Activated naive CD4-positive, alpha-beta T cell (primary cell): ENCODE results near the gene INO80B.
"Not testable (repeated sequence)": the region's sequence is repeated elsewhere in the genome, so short reads cannot be mapped to it uniquely, and the experiment has no call there.

Source experiments
- DNase-seq, 4 experiments: peaks; one replicate each; lab custom pipeline; 2025; lab: John Stamatoyannopoulos, UW

Gene INO80B

DNA sequence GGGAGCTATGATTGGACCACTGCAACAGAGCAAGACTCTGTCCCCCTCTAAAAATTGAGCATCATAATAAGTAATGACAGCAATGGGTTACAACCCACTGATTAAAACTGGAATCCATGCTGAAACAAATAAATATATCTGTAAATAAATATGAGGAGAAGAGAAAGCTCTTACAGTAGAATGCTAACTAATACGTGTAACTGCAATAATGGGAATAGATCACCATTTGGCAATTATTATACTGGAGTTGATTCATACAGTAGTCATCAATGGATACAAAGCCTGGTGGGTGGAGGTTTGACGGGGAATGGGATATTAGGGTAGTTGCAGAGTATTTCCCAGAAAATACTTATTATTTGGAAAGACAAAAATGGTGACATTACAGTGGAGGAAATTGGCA, 6.1 kb upstream of the INO80B start:
- DNase-seq: no peak

DNA sequence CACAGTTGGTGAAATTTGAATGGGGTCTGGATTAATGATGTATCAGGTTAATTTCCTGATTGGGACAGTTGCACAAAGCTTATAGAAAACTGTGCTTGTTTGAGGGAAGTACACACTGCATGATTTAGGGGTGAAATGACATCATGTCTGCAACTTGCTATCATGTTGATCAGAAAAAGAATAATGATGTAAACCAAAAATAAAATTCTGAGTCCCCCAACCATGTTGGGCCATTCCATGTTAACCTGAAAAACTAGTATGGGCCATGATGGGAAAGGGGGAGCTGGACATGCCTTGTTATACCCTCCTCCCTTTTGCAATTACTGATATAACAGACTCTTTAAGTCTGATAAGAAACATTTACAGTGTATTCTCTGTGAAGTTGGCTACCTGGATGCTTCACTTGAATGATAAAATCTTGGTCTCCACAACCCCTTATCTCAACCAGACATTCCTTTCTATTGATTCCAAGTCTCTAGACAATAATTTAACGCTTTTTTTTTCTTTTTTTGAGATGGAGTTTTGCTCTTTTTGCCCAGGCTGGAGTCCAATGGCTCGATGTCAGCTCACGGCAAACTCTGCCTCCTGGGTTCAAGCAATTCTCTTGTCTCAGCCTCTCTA, 4.2 kb upstream of the INO80B start:
- DNase-seq: no peak

DNA sequence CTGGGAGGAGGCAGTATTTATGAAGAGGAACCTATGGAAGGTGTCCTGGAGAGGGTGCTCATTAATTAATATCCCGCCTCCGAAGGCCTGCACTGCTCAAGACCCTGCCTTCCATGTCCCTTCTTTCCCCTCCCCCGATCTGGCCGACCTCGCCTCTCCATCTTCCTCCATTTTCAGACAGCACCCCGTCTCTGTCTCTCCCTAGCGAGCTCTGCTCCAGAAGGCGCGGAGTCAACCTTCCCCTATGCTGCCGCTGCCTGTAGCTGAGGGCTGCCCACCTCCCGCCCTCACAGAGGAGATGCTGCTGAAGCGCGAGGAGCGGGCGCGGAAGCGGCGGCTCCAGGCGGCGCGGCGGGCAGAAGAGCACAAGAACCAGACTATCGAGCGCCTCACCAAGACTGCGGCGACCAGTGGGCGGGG, 2.3 kb downstream of the INO80B start:
- DNase-seq: no peak

DNA sequence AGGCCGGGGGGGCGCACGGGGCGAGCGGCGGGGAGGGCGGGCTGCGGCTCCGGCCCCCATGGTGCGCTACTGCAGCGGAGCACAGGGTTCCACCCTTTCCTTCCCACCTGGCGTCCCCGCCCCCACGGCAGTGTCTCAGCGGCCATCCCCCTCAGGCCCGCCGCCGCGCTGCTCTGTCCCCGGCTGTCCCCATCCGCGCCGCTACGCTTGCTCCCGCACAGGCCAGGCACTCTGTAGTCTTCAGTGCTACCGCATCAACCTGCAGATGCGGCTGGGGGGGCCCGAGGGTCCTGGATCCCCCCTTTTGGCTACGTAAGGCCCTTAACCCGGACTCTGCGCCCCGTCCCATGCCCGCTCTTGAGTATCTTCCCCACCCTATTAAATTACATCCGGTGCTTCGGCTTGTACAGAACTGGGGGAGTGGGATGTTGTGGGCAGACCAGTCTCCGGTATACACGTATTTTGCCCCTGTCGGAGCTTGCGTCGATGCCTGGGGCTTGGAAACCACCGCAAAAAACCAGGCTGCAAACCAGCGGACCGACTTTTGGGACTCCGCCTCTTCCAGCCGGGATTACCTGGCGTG, 2.8 kb downstream of the INO80B start:
- peak; percentile 49 to 77 (median 68) for DNase-seq

DNA sequence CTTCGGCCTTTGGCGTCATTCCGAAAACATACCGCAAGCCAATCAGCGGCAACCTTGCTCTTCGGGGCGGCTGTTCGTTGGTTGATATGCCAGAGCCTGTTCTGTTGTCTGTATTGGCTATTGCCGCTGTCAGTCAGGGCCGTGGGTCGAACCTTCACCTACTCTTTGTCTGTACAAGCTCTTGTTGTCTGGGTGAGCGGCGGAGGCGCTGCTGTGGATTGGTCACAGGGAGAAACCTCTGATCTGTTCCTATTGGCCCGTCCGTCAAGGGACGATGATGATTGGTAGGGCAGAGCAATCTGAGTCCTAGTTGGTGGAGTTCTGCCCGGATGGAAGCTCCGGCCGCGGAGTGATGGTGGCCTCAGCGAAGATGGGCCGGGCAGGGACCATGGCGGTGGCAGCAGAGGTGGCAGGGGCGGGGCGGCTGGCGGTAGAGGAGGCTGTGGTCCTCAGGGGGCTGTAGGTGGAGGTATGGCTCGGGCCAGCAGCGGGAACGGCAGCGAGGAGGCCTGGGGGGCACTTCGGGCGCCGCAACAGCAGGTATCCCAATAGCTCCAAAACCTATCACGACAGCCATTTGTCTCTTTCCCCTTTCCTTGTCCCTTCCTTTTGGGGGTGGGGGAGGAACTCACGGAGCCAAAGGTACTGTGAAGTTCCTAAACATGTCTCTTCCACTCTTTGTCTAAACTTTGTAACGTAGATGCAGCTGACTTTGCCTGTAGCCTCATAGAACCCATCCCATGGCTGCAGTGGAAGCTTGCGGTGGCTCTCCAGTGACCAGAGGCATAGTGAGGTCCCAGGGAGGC, 3.4 kb downstream of the INO80B start, which contains the start of gene WBP1:
Gene WBP1 (plus strand): TSS at position 307 of the 806 bp plus-strand sequence. CDS start 165 bp downstream, at position 472.
- peak; percentile 90 to 96 (median 95) for DNase-seq

DNA sequence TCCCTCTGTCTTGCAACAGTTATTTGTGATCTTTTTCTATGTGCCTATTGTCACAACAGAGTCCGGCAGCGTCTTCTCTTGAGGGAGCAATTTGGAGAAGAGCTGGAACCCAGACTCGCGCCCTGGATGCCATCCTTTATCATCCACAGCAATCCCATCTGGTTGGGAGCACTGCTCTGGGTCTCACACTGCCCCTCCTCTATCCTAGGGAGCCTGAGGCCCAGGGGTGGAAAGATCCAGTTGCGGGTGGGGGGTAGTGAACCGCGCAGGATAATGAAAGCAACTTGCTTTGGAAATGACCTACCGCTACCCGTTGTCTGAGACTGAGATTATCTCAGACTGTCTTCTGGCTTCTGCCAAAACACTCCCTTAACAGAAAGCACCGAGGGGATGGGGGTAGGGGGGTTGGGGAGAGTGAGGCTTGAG, 4.1 kb downstream of the INO80B start:
- DNase-seq: no peak

DNA sequence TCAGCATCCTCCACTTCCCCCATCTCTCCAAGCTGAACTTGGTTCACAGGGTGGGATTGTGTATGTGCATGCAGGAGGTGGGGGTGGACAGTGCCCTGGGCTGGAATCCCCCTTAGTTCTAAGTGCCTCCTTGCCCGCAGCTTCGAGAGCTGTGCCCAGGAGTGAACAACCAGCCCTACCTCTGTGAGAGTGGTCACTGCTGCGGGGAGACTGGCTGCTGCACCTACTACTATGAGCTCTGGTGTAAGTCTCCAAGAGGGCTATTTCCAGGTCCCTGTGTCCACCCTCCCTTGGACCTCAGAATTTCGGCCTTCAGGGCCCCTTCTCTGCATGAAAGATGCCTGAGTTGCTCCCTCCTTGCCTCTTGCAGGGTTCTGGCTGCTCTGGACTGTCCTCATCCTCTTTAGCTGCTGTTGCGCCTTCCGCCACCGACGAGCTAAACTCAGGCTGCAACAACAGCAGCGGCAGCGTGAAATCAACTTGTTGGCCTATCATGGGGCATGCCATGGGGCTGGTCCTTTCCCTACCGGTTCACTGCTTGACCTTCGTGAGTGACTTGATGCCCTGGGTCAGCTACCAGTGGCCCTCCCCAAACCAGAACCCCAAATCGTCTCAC, 4.7 kb downstream of the INO80B start:
- not testable (repeated sequence) for DNase-seq

DNA sequence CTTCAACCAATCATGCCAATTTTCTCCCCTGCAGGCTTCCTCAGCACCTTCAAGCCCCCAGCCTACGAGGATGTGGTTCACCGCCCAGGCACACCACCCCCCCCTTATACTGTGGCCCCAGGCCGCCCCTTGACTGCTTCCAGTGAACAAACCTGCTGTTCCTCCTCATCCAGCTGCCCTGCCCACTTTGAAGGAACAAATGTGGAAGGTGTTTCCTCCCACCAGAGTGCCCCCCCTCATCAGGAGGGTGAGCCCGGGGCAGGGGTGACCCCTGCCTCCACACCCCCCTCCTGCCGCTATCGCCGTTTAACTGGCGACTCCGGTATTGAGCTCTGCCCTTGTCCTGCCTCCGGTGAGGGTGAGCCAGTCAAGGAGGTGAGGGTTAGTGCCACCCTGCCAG, 5.3 kb downstream of the INO80B start:
- not testable (repeated sequence) for DNase-seq

DNA sequence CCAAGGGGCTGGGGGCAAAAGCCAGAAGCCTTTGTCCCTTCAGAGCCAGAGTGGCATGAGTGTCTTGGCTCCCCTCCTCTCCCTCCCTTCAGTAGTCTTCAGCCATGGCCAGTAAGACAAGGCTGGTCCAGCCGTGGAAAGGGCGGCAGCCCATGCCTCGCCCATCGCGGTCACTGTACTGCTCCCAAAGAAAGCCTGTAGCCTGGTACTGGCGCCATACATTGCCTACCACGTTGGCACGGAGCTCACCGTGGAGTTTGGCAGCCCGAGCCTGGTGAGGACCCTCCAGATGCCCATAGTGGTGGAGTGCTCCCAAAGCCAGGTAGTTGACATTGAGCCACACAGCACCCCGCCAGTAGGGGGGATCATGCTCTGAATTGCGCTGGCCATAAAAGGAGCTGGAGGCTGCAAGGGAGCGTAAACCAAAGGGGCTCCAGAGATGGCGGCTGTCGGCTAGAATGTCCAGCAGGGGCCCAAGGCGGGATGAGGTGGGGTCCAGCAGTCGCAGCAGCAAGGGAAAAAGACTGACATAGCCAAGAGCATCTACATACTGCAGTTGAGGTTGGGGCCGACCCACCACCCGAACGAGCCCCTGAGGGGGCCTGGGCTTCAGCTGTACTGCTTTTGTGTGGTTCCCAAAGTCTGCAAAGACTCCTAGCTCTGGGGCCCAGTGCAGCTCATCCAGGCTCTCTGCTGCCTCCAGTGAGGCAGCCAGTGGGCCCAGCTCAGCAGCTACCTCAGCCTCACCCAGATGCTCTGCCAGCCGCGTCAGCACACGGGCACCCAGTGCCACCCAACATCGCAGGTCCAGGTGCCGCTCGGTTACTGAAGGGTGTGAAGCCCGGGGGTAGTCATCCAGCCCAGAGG, 6.5 kb downstream of the INO80B start:
- no peak for DNase-seq

DNA sequence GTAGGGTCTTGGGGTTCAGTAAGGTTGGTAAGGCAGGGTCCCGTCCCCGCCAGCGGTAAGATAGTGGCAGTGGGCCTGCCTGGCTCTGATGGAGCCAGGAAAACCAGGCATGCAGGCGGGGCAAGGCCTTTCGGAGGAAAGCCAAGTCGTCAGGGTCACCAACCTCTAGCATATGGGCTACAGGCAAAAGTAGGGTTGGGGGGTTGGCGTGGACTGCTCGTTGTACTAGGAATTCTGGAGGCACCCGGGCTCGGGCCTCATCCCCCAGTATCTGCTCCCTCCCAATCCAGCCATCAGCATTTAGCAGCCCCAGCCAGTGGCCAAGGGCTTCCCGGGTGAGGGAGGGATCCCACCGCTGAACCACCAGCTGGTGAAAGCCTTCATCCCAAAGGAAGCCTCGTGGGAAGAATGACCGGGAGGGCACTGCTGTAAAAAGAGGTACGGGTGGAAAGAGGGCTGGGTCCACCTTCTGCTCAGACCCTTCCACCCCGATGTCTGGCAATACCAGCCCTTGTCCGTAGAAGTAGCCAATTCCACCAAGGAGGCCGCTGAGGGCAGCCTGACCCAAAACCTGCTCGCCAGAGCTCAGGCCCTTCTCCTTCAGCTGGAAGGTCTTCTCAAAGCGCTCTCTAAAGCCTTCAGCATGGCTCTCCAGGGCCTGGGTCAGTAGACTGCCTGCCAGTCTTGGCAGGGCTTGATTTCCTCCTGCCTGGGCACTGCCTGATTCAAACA, 7.3 kb downstream of the INO80B start:
- DNase-seq: no peak

DNA sequence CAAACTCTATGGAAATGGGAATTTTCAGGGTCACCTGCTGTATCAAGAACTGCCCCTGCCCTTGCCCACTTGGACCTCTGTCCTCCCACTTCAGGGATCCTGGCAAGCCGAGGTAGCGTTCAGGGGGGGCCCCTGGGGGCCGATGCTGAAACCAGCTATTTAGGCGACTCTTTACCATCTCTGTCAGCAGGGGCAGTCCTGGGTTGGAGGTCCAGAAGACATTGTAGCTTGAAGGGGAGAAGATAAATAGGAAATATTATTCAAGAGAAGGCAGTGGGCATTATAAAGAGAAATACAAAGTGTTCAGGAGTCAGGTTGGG, 7.9 kb downstream of the INO80B start:
- no peak for DNase-seq

DNA sequence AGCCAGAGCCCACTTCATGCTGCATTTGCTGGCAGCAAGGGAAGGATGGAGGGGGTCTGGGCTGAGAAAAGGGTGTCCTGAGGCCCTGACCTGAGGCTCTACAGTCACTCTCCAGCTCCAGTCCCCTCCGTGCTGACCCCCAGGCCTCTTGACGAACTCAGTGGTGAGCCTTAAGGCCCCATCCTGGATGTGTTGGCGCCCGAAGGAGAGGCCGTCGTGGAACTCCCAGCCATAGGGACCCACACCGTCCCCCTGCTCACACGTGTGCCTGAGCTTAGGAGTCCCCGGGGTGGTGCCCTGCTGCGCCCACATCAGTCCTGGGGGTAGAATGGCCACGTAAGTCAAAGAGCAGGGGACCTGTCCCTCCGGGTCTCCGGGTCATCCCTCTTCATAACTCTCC, 9.5 kb downstream of the INO80B start:
- DNase-seq: no peak

DNA sequence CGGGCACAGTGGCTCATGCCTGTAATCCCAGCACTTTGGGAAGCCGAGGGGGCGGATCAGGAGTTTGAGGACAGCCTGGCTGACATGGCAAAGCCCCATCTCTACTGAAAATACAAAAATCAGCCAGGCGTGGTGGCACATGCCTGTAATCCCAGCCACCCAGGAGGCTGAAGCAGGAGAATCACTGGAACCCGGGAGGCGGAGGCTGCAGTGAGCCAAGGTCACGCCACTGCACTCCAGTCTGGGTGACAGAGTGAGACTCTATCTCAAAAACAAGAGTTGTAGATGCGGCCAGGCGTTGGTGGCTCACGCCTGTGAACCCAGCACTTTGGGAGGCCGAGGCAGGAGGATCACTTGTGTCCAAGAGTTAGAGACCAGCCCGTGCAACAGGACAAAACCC, 15.9 kb downstream of the INO80B start:
- not testable (repeated sequence) for DNase-seq

DNA sequence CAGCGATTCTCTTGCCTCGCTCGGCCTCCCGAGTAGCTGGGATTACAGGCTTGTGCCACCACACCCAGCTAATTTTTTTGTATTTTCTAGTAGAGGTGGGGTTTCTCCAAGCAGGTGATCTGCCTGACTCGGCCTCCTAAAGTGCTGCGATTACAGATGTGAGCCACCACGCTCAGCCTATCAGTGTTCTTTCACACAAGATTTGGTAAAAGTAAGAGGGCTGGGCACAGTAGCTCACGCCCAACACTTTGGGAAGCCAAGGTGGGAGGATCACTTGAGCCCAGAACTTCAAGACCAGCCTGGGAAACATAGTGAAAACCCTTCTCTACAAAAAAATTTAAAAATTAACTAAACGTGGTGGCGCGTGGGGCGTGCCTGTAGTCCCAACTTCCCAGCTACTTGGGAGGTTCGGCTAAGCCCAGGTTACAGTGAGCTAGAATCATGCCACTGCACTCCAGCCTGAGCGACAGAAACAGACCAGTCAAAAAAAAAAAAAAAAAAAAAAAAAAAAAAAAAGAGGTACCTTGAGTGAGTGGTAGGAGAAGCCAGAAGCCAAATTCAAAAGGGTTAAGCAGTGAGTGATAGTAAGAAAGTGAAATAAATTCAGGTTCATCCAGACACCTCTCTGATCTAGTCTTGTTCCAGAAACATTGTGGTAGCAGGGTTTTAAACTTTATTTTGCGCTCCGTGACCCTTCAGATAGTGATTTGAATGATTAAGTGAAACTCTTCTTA, 16.6 kb downstream of the INO80B start:
- DNase-seq: no peak

DNA sequence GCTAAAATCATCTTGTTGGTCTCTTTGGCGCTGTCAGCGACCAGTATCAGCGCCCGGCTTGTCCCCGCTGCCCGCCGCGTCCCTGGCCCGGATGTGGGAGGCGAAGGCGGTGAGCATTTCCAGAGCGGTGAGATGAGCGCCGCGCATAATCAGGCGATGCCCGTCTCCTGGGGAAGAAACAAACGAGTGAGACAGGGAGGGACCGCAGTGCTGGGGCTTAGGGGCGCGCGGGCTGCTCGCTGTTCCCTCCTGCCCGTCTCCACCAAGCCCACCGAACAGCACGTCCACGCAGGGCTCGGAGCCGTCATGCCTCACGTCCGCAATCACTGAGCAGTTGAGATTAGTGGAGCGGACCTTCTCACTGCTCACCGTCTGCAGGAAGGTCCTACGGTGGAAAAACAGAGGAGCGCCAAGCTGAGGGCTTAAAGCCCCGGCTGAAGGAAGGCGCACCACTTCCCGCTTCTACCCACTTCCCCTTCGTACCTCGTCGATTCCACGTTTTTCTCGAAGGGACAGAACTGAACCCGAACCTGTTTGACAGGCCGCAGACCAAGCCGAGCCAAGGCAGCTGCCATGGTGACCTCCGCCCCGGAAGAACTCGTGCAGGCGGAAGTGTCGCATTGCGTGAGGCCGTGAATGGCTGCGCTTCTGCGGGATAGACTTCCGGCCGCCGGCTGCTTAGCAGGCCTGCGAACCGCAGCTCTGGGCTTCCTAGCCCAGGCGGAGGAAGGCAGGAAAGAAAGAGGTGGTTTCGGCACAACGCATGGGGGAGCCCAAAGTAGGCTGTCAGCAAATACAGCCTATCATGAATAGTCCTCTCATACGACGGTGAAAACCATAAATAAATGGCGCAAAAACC, 17.4 kb downstream of the INO80B start, which contains the start of gene MRPL53:
Gene MRPL53 (minus strand): TSS at position 595 of the 859 bp plus-strand sequence. CDS start 20 bp downstream, at position 575.
- DNase-seq: peak; percentile 85 to 97 (median 95)

DNA sequence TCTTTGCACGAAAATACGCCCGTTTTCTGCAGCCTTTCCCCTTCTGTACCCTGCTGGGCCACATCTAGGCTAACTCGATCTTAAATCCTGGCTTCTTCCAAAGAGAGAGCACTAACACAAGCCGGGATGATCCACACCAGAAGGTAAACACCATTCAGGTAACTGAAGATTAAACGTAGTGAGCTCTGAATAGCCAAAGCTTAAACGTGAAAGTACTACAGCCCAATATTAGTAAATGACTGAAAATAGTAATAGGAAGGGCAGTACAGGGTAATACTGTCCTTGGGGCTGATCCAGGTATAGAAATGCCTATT, 18.0 kb downstream of the INO80B start:
- no peak for DNase-seq

DNA sequence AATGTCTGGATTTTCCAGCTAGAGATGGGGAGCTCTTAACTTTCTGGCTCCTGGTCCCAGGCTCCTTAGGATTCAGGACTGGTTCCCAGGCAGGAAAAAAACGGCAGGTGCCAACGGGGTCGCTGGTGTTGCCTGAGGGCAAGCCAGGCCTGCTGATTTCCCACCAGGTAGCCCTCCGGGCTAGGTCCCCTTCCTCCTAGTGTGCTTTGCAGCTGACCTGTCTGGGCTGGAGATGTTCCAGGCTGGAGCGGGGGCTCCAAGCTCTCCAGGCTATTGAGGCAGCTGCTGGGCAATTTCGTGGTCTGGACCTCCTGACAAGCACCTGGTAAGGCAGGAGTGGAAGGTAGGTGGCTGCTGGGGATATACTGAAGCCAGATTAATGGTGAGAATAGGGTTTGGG, 19.6 kb downstream of the INO80B start:
- DNase-seq: no peak

DNA sequence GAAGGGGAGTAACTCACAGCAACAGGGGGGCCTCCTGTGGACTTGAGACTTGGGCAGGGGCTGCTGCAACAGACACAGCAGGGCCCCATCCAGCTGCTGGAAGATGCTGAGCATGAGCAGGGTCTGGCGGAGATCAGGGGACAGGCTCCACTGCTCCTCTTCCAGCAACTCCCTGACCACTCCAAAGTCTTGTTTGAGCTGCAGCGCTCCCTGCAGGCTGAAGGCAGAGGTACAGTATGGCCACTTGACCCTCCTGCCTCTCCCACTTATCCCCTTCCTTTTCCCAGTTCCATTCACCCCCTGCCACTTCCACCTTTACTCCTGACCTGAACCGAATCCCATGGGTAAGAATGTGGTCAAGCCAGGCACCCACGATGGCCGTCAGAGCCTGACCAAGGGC, 20.0 kb downstream of the INO80B start:
- DNase-seq: no peak

DNA sequence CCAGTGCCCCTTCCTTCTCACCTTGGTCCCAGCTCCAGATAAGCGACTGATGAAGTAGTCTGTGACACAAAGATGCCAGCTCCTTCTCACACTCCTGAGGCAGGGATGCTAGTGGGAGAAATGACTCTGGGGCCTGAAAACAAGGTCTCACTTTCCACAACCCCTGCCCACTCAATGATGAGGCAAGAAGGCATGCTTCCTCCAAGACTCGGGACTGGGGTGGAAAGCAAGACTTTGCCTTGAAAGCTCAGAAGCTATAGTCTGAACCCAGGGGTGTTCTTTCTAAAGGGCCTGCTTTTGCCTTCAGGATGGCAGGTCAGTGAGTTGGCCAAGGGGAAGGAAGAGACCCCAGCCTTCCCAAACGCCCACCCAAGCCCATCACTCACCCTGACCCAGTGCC, 26.5 kb downstream of the INO80B start:
- DNase-seq: no peak
